ENCODE measurements around the gene CRX.
"Not testable (repeated sequence)": the region's sequence is repeated elsewhere in the genome, so short reads cannot be mapped to it uniquely, and the experiment has no call there.

CRX gene

GRCh38 chr19:47859838-47860237, 38.1 kb downstream of the CRX start:
- not testable (repeated sequence) for DNase-seq (ENCODE audit: low read depth in 2 of 2)

GRCh38 chr19:47860602-47861297, 39.0 kb downstream of the CRX start:
- DNase-seq (ENCODE audit: low read depth in 2 of 2) = no peak

DNA sequence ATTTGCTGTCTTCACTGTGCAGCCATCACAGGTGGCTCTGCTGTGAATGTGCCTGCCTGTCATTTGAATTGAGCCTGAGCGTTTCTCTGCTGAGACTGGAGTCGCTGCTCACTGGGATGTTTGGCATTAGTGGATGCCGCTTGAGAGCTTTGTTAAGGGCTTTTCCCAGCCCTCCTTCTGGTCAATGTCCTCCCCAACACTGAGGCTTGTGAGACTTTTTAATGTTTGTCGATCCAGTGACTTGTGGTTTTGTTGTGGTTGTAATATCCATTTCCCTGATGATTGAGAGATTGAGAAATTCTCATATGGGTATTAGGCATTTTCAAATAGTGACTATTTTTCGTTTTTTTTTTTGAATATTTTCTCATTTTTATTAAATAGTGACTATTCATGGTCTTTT, 39.9 kb downstream of the CRX start:
- no peak for DNase-seq (ENCODE audit: low read depth in 2 of 2)

GRCh38 chr19:47863514-47863936, 41.8 kb downstream of the CRX start:
- DNase-seq (ENCODE audit: low read depth in 2 of 2) = peak; percentile 64 to 70

GRCh38 chr19:47865166-47865565, 43.4 kb downstream of the CRX start:
- no peak for DNase-seq (ENCODE audit: low read depth in 2 of 2)

DNA sequence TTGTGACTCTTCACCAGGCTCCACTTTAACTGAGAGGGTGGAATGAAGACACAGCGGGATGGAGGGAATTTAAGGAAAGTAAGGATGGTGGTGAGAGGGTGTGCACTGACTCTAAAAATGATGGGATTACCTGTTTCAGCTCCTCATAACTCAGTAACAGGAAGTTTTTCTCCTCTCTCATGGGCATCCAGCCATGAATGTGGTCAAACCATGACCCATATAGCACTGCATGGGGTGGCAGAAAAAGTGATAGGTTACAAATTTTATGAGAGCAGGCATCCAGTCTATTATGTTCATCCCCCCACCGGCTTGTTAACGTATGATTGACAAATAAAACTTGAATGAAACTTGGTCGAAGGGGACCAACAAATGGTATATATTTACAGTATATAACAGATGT, 57.2 kb downstream of the CRX start:
- no peak for DNase-seq (ENCODE audit: low read depth in 2 of 2)

DNA sequence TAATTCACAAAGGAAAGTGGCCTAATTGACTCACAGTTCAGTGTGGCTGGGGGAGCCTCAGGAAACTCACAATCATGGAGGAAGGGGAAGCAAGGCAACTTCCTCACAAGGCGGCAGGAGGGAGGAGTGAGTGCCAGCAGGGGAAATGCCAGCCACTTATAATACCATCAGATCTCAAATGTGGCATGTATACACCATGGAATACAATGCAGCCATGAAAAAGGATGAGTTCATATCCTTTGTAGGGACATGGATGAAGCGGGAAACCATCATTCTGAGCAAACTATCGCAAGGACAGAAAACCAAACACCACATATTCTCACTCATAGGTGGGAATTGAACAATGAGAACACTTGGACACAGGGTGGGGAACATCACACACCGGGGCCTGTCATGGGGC, 57.6 kb downstream of the CRX start:
- not testable (repeated sequence) for DNase-seq (ENCODE audit: low read depth in 2 of 2)

DNA sequence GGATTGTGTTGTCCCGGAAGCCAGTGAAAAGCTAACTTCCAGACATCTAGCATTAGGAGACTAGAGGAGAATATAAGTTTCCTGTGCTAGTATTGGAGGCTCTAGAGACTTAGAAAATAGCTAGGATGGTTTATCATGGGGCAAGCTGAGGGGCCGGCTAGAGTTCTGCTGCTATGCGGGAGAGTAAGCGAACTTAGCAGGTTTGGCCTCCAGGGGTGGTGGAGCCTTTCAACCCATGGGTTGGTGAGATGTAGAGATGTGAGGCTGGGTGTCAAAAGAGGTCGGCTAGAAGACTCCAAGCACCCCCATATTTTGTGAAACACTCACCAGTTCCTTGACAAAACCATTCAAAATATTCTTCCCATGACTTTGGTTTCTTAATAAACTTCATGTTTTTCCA, 60.0 kb downstream of the CRX start:
- no peak for DNase-seq (ENCODE audit: low read depth in 2 of 2)

DNA sequence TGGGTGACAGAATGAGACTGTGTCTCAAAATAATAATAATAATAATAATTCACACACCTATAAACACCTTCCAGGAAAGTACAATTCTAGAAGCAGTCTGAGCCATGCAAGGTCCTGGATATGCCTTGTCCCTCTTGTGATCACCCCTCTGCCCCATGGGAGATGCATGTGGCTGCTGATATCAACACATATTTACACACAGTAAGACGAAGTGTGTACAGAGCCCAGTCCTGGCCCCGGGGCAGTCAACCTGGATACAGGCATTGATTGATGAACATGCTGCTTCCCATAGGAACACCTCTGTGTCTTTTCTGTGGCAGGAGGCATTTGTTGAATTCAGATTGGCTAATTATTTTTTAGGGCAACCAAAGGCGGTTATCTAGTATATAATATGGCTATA, 61.2 kb downstream of the CRX start:
- no peak for DNase-seq (ENCODE audit: low read depth in 2 of 2)

DNA sequence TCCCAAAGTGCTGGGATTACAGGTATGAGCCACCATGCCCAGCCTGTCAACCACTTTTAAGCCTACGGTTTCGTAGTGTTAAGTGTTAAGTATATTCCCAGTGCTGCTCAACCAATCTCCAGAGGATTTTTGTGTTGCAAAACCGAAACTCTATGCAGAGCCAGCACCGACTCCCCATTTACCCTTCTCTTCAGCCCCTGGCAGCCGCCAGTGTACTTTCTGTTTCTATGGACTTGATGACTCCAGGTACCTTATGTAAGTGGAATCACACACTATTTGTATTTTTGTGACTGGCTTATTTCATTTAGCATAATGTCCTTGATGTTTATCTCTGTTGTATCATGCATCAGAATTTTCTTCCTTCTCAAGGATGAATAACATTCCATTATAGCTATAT, 63.3 kb downstream of the CRX start:
- DNase-seq (ENCODE audit: low read depth in 2 of 2) = no peak

GRCh38 chr19:47886010-47886559, 64.3 kb downstream of the CRX start, which contains the start of gene SULT2A1:
Gene SULT2A1 (minus strand): TSS chr19:47886315. CDS start chr19:47886257, 58 bp downstream.
- no peak for DNase-seq (ENCODE audit: low read depth in 2 of 2)

- DNase-seq (ENCODE audit: low read depth in 2 of 2) = no peak
These were observed 69.3 kb downstream of the CRX start for GRCh38 chr19:47890865-47891621.

DNA sequence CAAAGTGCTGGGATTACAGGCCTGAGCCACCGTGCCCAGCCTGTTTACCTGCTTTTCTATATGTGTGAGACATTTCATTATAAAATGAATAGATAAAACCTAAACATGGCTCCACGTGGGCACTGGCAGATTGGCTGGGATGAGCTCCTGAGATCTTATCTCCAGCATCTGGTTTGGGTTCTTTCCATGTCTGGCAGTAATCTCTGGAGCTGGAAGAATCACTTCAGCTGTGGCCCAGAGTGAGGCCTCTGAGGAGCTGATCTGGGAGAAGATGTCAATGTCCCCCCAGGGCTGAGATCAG, 69.8 kb downstream of the CRX start:
- no peak for DNase-seq (ENCODE audit: low read depth in 2 of 2)

DNA sequence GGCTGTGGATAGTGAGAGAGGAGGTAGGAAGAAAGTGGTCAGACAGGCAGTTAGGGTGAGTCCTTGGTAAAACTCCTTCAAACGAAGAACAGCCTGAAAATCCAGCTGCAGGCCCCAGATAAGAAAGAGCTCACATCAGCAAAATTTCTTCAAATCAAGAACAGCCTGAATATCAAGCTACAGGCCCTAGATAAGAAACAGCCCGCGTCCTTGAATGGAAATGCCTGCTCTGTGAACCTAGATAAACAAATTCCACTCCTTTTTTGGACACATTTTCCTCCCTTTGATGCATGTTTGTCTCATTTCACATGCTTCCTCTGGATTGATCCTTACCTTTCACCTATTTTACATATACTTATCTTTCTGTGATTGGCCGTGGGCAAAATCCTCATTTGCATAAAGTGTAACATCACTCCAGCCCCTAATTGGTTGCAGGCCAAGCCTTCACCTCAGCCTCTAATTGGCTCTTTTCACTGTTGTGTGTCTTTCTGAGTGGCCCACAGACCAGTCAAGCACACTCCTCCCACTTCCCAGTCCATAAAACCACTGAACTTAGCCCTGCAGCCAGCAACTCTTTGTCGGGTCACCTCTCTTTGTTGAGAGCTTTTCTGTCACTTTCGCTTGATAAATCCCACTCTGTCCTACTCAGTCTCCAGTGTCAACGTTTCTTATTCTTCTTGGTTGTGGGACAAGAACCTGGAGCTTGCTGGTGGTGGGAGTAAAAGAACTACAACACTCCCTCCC, 70.4 kb downstream of the CRX start:
- DNase-seq (ENCODE audit: low read depth in 2 of 2) = no peak
